Right ventricle myocardium superior (tissue), 1 donor: ENCODE measurements around the gene SLC25A51. TPM values are rescaled to one million over a fixed set of nuclear protein-coding genes. Genes with fewer than 3 reads are reported as not detected.
A peak's percentile ranks its signal among the peaks of the same experiment; 100 is the strongest.

Experiments
- ATAC-seq: fragments of 200-7000 bp; cut with Tn5 transposase; one replicate; pipeline ENCODE4 v1.9.1; 2020; ENCODE audit warnings: mild to moderate bottlenecking; ENCODE audit not compliant: poor library complexity
- DNase-seq: peaks from one replicate; pipeline ENCODE4 v3.0.0-alpha.2; 2020
- intact Hi-C: fragments of 100-400 bp; cut with DNase I; formaldehyde crosslinking; loops from one replicate; pipeline ENCODE4 v1.11.2; 2022
- total RNA-seq: library from RNA; stranded (reverse); fragmentation: NEBNext Ultra II Directional; extraction: Animal tissue kit (Norgen Biotek cat#: 25700); gene quantifications from one replicate; pipeline ENCODE4 v1.2.1, GENCODE V29; 2021
- donor health status: DM: no; HTN: yes; CAD: no; lungs with severe emphysema.

The SLC25A51 gene
- total RNA-seq, 1 donor from 2014 or later: 20.0 TPM

GRCh38 chr9:37939575-37940095 is 35.7 kb upstream of the SLC25A51 start:
- DNase-seq (no peak), ATAC-seq (no peak)
- intact Hi-C loops: no loop called here

GRCh38 chr9:37938121-37938891 is 34.4 kb upstream of the SLC25A51 start:
- intact Hi-C loops: no loop called here
- peak; percentile 59 for DNase-seq
- ATAC-seq: peak; percentile 54

- ATAC-seq (no peak), DNase-seq (no peak)
- intact Hi-C loops: no loop called here
These were observed 33.4 kb upstream of the SLC25A51 start for GRCh38 chr9:37937366-37937765.

GRCh38 chr9:37936965-37937364 is 33.0 kb upstream of the SLC25A51 start:
- ATAC-seq (peak; percentile 93), DNase-seq (peak; percentile 66)
- intact Hi-C loops: no loop called here

- ATAC-seq: no peak
- intact Hi-C loops: no loop called here
- no peak for DNase-seq
These were observed 32.4 kb upstream of the SLC25A51 start for GRCh38 chr9:37936376-37936775.

GRCh38 chr9:37935096-37935495 is 31.2 kb upstream of the SLC25A51 start:
- ATAC-seq (no peak), DNase-seq (no peak)
- intact Hi-C loops: no loop called here

GRCh38 chr9:37931592-37931991 is 27.7 kb upstream of the SLC25A51 start:
- ATAC-seq (no peak), DNase-seq (no peak)
- intact Hi-C loops: no loop called here

GRCh38 chr9:37929441-37929895 is 25.5 kb upstream of the SLC25A51 start:
- no peak for DNase-seq
- ATAC-seq: no peak
- intact Hi-C loops: no loop called here

- no peak for DNase-seq
- no peak for ATAC-seq
- intact Hi-C loops: no loop called here
These were observed 24.9 kb upstream of the SLC25A51 start for GRCh38 chr9:37928552-37929430.

GRCh38 chr9:37927601-37928551 is 23.9 kb upstream of the SLC25A51 start:
- ATAC-seq (peak; percentile 47), DNase-seq (no peak)
- intact Hi-C loops: no loop called here

- intact Hi-C loops: no loop called here
- no peak for DNase-seq
- no peak for ATAC-seq
These were observed 23.2 kb upstream of the SLC25A51 start for GRCh38 chr9:37927132-37927531.

- no peak for ATAC-seq
- intact Hi-C loops: no loop called here
- no peak for DNase-seq
These were observed 22.8 kb upstream of the SLC25A51 start for GRCh38 chr9:37926737-37927118.

- intact Hi-C loops: no loop called here
- no peak for DNase-seq
These were observed 22.1 kb upstream of the SLC25A51 start for GRCh38 chr9:37925786-37926736.

GRCh38 chr9:37925006-37925405 is 21.1 kb upstream of the SLC25A51 start:
- ATAC-seq: no peak
- no peak for DNase-seq
- intact Hi-C loops: no loop called here

More at GRCh38 chr9:37925786-37926736, 22.1 kb upstream of the SLC25A51 start:
- no peak for ATAC-seq

GRCh38 chr9:37924538-37924937 is 20.6 kb upstream of the SLC25A51 start:
- DNase-seq: no peak
- ATAC-seq: no peak
- intact Hi-C loops: loop anchor here (5.0 kb wide), 1 partner anchor 63 kb away; no protein-coding TSS in a partner anchor

- DNase-seq (no peak), ATAC-seq (no peak)
- intact Hi-C loops: loop anchor here (5.0 kb wide), 1 partner anchor 63 kb away; no protein-coding TSS in a partner anchor
These were observed 20.0 kb upstream of the SLC25A51 start for GRCh38 chr9:37923796-37924427.
